Measurements from ENCODE around the gene SLC15A3.

DNA sequence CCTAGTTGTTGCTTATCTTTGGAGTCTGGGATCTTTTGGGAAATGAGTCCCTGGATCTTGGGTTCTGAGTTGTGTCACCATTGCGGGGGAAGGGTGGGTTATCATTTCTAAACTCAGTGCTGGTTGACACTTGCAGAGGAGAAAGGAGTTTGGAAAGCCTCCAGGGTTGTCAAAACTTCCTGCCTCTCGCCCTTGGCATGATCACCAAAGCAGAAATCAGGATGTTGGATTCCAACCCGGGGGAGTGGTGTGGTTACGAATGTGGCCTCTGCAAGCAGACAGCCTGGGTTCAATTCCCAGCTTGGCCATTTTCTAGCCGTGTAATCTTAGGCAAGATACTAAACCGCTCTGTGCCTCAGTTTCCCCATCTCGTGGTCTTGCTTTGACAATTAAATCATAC is 43.8 kb upstream of the SLC15A3 start:
- TF ChIP-seq POLR2A (IDR thresholded peaks at IDR 0.05) = no peak
- TF ChIP-seq CTCF (IDR thresholded peaks at IDR 0.05 in 8 of 11, conservative IDR thresholded peaks at IDR 0.05 in 3 of 11) = no peak
